ENCODE data around the gene SDCCAG8. TPM values are rescaled to one million over a fixed set of nuclear protein-coding genes. Genes with fewer than 3 reads are reported as not detected.
A peak's percentile ranks its signal among the peaks of the same experiment; 100 is the strongest.

SDCCAG8 gene
- total and polyA plus RNA-seq, 2 donors, result 35.6 to 44.2 TPM

DNA sequence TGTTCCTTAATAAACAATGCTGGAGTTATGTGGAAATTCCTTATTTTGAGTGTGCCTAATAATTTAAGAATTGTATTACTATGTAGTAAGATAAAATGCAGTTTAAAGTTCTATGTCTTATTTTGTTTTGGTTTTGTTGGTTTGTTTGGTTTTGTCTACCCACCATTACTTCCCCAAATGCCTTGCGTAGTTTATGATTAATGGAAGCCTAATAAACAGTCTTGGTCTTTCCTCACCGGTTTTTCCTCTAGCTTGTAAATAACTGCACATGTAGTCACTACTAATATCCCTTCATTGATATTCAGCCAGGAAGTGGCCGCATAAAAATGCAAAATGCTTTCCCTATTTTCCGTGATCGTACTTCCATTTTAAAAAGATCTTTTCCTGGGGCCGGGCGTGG, 2.9 kb downstream of the SDCCAG8 start:
- H3K9me3 ChIP-seq (ENCODE audit: control insufficient read depth in 2 of 2, insufficient read depth in 1 of 2, low read length in 1 of 2), result no peaks in the 10 kb centered on the region
- no peaks in the 10 kb centered on the region for H3K27me3 ChIP-seq (ENCODE audit: control insufficient read depth in 2 of 2, insufficient read depth in 1 of 2, low read length in 1 of 2)
- no peak for DNase-seq (ENCODE audit: low read depth in 6 of 9, low spot score in 9 of 9)
- no peak overlapping the region for H3K4me3 ChIP-seq (ENCODE audit: low read length in 2 of 2)
- WGBS, result 98% methylated on average over 7 of the region's 7 CpGs
- H3K4me1 ChIP-seq (ENCODE audit: control insufficient read depth in 2 of 2, insufficient read depth in 2 of 2, low read length in 2 of 2), result peaks cover 5% of the 10 kb centered on the region in 2 donors
- H3K36me3 ChIP-seq (ENCODE audit: control insufficient read depth in 2 of 2, insufficient read depth in 2 of 2, low read length in 1 of 2), result no peaks in the 10 kb centered on the region
- no peak overlapping the region for H3K27ac ChIP-seq (ENCODE audit: low read depth in 1 of 2, low read length in 1 of 2)

DNA sequence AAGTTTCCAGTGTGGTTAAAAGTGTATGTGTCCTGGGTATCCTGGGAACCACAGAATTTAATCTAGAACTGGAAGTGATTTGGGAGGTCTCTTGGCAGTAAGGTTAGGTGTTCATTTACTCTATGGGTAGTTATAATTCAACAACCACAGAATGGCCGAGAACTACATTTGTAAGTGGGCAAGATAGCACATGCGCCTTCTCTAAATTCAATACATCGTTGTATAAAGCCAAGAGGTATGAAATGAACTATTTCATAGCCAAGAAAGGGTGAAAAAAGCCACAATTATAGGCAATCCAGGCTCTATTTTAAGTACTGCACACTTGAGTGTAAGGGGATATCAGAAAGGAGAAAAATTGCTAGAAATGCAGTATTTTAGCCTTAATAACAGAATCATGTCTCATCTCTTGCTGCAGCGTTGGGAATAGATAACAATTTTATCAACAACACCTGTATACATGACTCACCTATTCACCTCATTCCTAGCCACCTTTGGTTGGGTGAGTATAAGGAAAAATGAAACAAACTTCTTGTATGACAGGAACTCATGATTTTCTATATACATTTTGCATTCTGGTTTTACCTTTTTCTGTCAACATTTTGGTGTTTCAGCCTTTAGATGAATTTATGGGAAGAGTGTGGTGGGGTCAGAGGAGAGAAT, 4.5 kb downstream of the SDCCAG8 start:
- Histone ChIP-seq H3K4me1 (ENCODE audit: control insufficient read depth in 2 of 2, insufficient read depth in 2 of 2, low read length in 2 of 2) (peaks cover 5% of the 10 kb centered on the region in 2 donors), H3K9me3 (ENCODE audit: control insufficient read depth in 2 of 2, insufficient read depth in 1 of 2, low read length in 1 of 2) (no peaks in the 10 kb centered on the region), H3K27me3 (ENCODE audit: control insufficient read depth in 2 of 2, insufficient read depth in 1 of 2, low read length in 1 of 2) (no peaks in the 10 kb centered on the region), H3K27ac (ENCODE audit: low read depth in 1 of 2, low read length in 1 of 2) (peak overlapping the region in 1 of 2 donors; percentile 54), H3K4me3 (ENCODE audit: low read length in 2 of 2) (no peak overlapping the region), H3K36me3 (ENCODE audit: control insufficient read depth in 2 of 2, insufficient read depth in 2 of 2, low read length in 1 of 2) (no peaks in the 10 kb centered on the region)
- 71% methylated on average over 4 of the region's 4 CpGs for WGBS
- DNase-seq (ENCODE audit: low read depth in 6 of 9, low spot score in 9 of 9), result no peak

DNA sequence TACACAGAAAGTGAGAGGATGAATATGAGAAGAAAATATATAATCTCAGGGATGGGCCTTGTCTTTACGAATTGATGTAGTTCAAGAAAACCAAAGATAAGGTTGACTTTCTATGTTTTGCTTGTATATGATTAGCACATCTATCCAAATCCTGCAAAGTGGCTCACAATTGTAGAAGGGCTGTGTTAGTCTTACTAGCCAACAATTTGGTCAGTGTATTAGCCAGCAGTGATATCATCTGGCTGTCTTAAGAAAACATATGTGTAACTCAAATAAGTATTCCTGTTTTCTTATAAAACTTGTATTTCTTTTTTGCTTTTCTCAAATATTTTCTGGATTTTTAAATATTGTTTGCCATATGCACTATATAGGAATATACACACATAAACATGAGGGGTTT, 5.5 kb downstream of the SDCCAG8 start:
- no peak for DNase-seq (ENCODE audit: low read depth in 6 of 9, low spot score in 9 of 9)
- no peak overlapping the region for H3K27ac ChIP-seq (ENCODE audit: low read depth in 1 of 2, low read length in 1 of 2)
- no peaks in the 10 kb centered on the region for H3K36me3 ChIP-seq (ENCODE audit: control insufficient read depth in 2 of 2, insufficient read depth in 2 of 2, low read length in 1 of 2)
- H3K4me3 ChIP-seq (ENCODE audit: low read length in 2 of 2), result no peak overlapping the region
- peaks cover 2 to 3% of the 10 kb centered on the region in 2 donors for H3K4me1 ChIP-seq (ENCODE audit: control insufficient read depth in 2 of 2, insufficient read depth in 2 of 2, low read length in 2 of 2)
- no peaks in the 10 kb centered on the region for H3K9me3 ChIP-seq (ENCODE audit: control insufficient read depth in 2 of 2, insufficient read depth in 1 of 2, low read length in 1 of 2)
- no peaks in the 10 kb centered on the region for H3K27me3 ChIP-seq (ENCODE audit: control insufficient read depth in 2 of 2, insufficient read depth in 1 of 2, low read length in 1 of 2)
- WGBS, result 100% methylated on average over 1 of the region's 1 CpG

- Histone ChIP-seq H3K4me1 (ENCODE audit: control insufficient read depth in 2 of 2, insufficient read depth in 2 of 2, low read length in 2 of 2) (no peaks in the 10 kb centered on the region), H3K36me3 (ENCODE audit: control insufficient read depth in 2 of 2, insufficient read depth in 2 of 2, low read length in 1 of 2) (peaks cover 0 to 3% of the 10 kb centered on the region in 2 donors), H3K4me3 (ENCODE audit: low read length in 2 of 2) (no peak overlapping the region), H3K27me3 (ENCODE audit: control insufficient read depth in 2 of 2, insufficient read depth in 1 of 2, low read length in 1 of 2) (no peaks in the 10 kb centered on the region), H3K9me3 (ENCODE audit: control insufficient read depth in 2 of 2, insufficient read depth in 1 of 2, low read length in 1 of 2) (no peaks in the 10 kb centered on the region), H3K27ac (ENCODE audit: low read depth in 1 of 2, low read length in 1 of 2) (no peak overlapping the region)
- 59% methylated on average over 2 of the region's 2 CpGs for WGBS
- no peak for DNase-seq (ENCODE audit: low read depth in 6 of 9, low spot score in 9 of 9)
Observed at GRCh38 chr1:243264717-243265116, 8.9 kb downstream of the SDCCAG8 start.

DNA sequence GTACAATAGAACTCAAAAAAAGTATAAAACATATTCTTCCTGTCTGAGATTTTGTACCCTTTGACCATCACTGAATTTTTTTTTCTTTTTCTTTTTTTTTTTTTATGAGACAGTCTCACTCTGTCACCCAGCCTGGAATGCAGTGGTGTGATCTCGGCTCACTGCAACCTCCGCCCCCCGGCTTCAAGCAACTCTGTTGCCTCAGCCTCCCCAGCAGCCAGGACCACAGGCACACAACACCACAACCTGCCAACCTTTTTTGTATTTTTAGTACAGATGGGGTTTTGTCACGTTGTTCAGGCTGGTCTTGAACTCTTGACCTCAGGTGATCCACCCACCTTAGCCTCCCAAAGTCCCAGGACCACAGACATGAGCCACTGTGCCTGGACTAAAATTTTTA, 10.4 kb downstream of the SDCCAG8 start:
- no peak overlapping the region for H3K27ac ChIP-seq (ENCODE audit: low read depth in 1 of 2, low read length in 1 of 2)

GRCh38 chr1:243267471-243267880, 11.6 kb downstream of the SDCCAG8 start:
- no peak overlapping the region for H3K4me3 ChIP-seq (ENCODE audit: low read length in 2 of 2)
- DNase-seq (ENCODE audit: low read depth in 6 of 9, low spot score in 9 of 9), result no peak
- peaks cover 3 to 13% of the 10 kb centered on the region in 2 donors for H3K36me3 ChIP-seq (ENCODE audit: control insufficient read depth in 2 of 2, insufficient read depth in 2 of 2, low read length in 1 of 2)
- 82% methylated on average over 10 of the region's 10 CpGs for WGBS
- H3K27me3 ChIP-seq (ENCODE audit: control insufficient read depth in 2 of 2, insufficient read depth in 1 of 2, low read length in 1 of 2), result no peaks in the 10 kb centered on the region
- H3K9me3 ChIP-seq (ENCODE audit: control insufficient read depth in 2 of 2, insufficient read depth in 1 of 2, low read length in 1 of 2), result no peaks in the 10 kb centered on the region
- H3K27ac ChIP-seq (ENCODE audit: low read depth in 1 of 2, low read length in 1 of 2), result peak overlapping the region in 1 of 2 donors; percentile 32
- no peaks in the 10 kb centered on the region for H3K4me1 ChIP-seq (ENCODE audit: control insufficient read depth in 2 of 2, insufficient read depth in 2 of 2, low read length in 2 of 2)

More for the DNA sequence above, 10.4 kb downstream of the SDCCAG8 start:
- Histone ChIP-seq H3K4me3 (ENCODE audit: low read length in 2 of 2) (no peak overlapping the region), H3K9me3 (ENCODE audit: control insufficient read depth in 2 of 2, insufficient read depth in 1 of 2, low read length in 1 of 2) (no peaks in the 10 kb centered on the region), H3K36me3 (ENCODE audit: control insufficient read depth in 2 of 2, insufficient read depth in 2 of 2, low read length in 1 of 2) (peaks cover 0 to 7% of the 10 kb centered on the region in 2 donors), H3K4me1 (ENCODE audit: control insufficient read depth in 2 of 2, insufficient read depth in 2 of 2, low read length in 2 of 2) (no peaks in the 10 kb centered on the region), H3K27me3 (ENCODE audit: control insufficient read depth in 2 of 2, insufficient read depth in 1 of 2, low read length in 1 of 2) (no peaks in the 10 kb centered on the region)
- WGBS, result 97% methylated on average over 4 of the region's 4 CpGs
- no peak for DNase-seq (ENCODE audit: low read depth in 6 of 9, low spot score in 9 of 9)

DNA sequence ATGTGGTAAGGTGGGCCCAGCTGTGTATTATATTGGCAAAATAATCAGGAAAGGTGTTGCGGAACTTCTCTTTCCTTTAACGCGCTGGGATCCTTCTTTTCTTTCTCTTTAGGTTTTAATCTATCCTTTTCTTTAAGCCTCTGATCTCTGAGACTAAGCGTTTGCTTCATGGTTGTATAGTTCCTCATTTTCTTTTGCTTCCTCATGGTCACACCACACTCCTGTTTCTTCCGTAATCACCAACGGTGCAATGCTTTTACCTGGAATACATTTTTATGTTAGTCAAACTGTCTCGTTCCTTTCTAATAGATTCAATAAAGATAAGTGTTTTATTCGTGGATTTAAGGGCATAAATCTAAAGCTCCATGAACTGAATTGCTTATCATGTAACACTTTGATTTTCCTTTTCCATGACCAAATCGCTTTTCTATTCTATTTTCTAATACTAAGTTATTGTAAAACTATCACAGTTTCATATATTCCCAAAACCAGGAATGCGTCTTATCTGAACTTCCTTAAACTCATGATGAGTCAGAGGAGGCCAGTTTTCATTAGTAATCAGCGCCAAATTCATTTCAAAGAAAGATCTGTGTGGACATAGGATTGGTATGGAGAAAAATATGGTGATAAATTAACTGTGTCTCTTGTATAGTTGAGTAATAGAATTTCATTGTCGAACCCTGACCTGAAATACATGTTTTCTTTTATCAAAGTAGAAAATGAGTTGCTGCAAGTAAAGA, 12.2 kb downstream of the SDCCAG8 start:
- H3K27me3 ChIP-seq (ENCODE audit: control insufficient read depth in 2 of 2, insufficient read depth in 1 of 2, low read length in 1 of 2), result no peaks in the 10 kb centered on the region
- H3K4me3 ChIP-seq (ENCODE audit: low read length in 2 of 2), result no peak overlapping the region
- peaks cover 3 to 13% of the 10 kb centered on the region in 2 donors for H3K36me3 ChIP-seq (ENCODE audit: control insufficient read depth in 2 of 2, insufficient read depth in 2 of 2, low read length in 1 of 2)
- peak overlapping the region in 1 of 2 donors; percentile 32 for H3K27ac ChIP-seq (ENCODE audit: low read depth in 1 of 2, low read length in 1 of 2)
- no peak for DNase-seq (ENCODE audit: low read depth in 6 of 9, low spot score in 9 of 9)
- no peaks in the 10 kb centered on the region for H3K4me1 ChIP-seq (ENCODE audit: control insufficient read depth in 2 of 2, insufficient read depth in 2 of 2, low read length in 2 of 2)
- WGBS, result 50% methylated on average over 12 of the region's 12 CpGs
- H3K9me3 ChIP-seq (ENCODE audit: control insufficient read depth in 2 of 2, insufficient read depth in 1 of 2, low read length in 1 of 2), result no peaks in the 10 kb centered on the region

GRCh38 chr1:243268751-243269460, 13.1 kb downstream of the SDCCAG8 start:
- DNase-seq (ENCODE audit: low read depth in 6 of 9, low spot score in 9 of 9), result no peak
- H3K27me3 ChIP-seq (ENCODE audit: control insufficient read depth in 2 of 2, insufficient read depth in 1 of 2, low read length in 1 of 2), result no peaks in the 10 kb centered on the region
- H3K27ac ChIP-seq (ENCODE audit: low read depth in 1 of 2, low read length in 1 of 2), result no peak overlapping the region
- no peak overlapping the region for H3K4me3 ChIP-seq (ENCODE audit: low read length in 2 of 2)
- 95% methylated on average over 13 of the region's 13 CpGs for WGBS
- no peaks in the 10 kb centered on the region for H3K4me1 ChIP-seq (ENCODE audit: control insufficient read depth in 2 of 2, insufficient read depth in 2 of 2, low read length in 2 of 2)
- peaks cover 3 to 18% of the 10 kb centered on the region in 2 donors for H3K36me3 ChIP-seq (ENCODE audit: control insufficient read depth in 2 of 2, insufficient read depth in 2 of 2, low read length in 1 of 2)
- no peaks in the 10 kb centered on the region for H3K9me3 ChIP-seq (ENCODE audit: control insufficient read depth in 2 of 2, insufficient read depth in 1 of 2, low read length in 1 of 2)

DNA sequence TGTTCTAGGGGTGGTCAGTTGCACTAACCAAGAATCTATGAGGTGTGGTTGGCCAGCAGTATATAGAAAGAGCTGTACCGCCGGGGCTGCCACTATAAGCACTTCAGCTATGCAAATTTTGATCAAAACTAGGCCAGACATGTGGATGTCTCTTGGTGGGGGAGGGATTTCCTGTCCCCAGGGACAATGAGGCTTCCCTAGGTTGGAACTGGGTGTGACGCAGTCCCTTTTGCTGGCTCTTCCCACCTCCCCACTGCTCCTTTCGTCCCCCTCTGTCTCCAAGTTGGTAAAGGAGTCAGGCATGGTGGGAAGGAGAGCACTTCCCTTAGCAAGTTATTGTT, 13.6 kb downstream of the SDCCAG8 start:
- Histone ChIP-seq H3K27ac (ENCODE audit: low read depth in 1 of 2, low read length in 1 of 2) (no peak overlapping the region), H3K9me3 (ENCODE audit: control insufficient read depth in 2 of 2, insufficient read depth in 1 of 2, low read length in 1 of 2) (no peaks in the 10 kb centered on the region), H3K4me3 (ENCODE audit: low read length in 2 of 2) (no peak overlapping the region), H3K27me3 (ENCODE audit: control insufficient read depth in 2 of 2, insufficient read depth in 1 of 2, low read length in 1 of 2) (no peaks in the 10 kb centered on the region), H3K4me1 (ENCODE audit: control insufficient read depth in 2 of 2, insufficient read depth in 2 of 2, low read length in 2 of 2) (no peaks in the 10 kb centered on the region), H3K36me3 (ENCODE audit: control insufficient read depth in 2 of 2, insufficient read depth in 2 of 2, low read length in 1 of 2) (peaks cover 3 to 23% of the 10 kb centered on the region in 2 donors)
- 95% methylated on average over 4 of the region's 4 CpGs for WGBS
- no peak for DNase-seq (ENCODE audit: low read depth in 6 of 9, low spot score in 9 of 9)
